Subcutaneous abdominal adipose tissue (tissue), 5 donors: ENCODE measurements around the gene KRT16.
"Not testable (repeated sequence)": the region's sequence is repeated elsewhere in the genome, so short reads cannot be mapped to it uniquely, and the experiment has no call there.

ENCODE experiments used
- H3K27ac ChIP-seq: one replicate; pipeline ENCODE4 v1.7.0; 2013; ENCODE audit warnings: low read depth, mild to moderate bottlenecking, inconsistent platforms, low read length, moderate library complexity
- H3K27me3 ChIP-seq, 5 donors: one replicate each; pipeline ENCODE4 v1.7.0; 2013; ENCODE audit warnings: low read length in 5 of 5, inconsistent platforms in 1 of 5; ENCODE audit not compliant: control insufficient read depth in 5 of 5, insufficient read depth in 4 of 5
- H3K36me3 ChIP-seq, 5 donors: one replicate each; pipeline ENCODE4 v1.7.0; 2013; ENCODE audit warnings: low read length in 5 of 5; ENCODE audit not compliant: control insufficient read depth in 5 of 5, insufficient read depth in 5 of 5
- H3K4me1 ChIP-seq, 5 donors: one replicate each; pipeline ENCODE4 v1.7.0; 2013; ENCODE audit warnings: low read length in 5 of 5, mild to moderate bottlenecking in 3 of 5, moderate library complexity in 1 of 5; ENCODE audit not compliant: control insufficient read depth in 5 of 5, insufficient read depth in 5 of 5
- H3K4me3 ChIP-seq, 5 donors: one replicate each; pipeline ENCODE4 v1.7.0; 2013; ENCODE audit warnings: low read length in 5 of 5, low read depth in 1 of 5
- H3K9ac ChIP-seq, 5 donors: one replicate each; pipeline ENCODE4 v1.7.0; 2013; ENCODE audit warnings: low read length in 5 of 5, mild to moderate bottlenecking in 4 of 5, moderate library complexity in 3 of 5
- H3K9me3 ChIP-seq, 5 donors: one replicate each; pipeline ENCODE4 v1.7.0; 2013; ENCODE audit warnings: low read length in 5 of 5; ENCODE audit not compliant: control insufficient read depth in 5 of 5
- donor health status: healthy.
- donor health status: healthy.
- donor health status: healthy.
- donor health status: healthy.
- donor health status: healthy.

Gene KRT16

DNA sequence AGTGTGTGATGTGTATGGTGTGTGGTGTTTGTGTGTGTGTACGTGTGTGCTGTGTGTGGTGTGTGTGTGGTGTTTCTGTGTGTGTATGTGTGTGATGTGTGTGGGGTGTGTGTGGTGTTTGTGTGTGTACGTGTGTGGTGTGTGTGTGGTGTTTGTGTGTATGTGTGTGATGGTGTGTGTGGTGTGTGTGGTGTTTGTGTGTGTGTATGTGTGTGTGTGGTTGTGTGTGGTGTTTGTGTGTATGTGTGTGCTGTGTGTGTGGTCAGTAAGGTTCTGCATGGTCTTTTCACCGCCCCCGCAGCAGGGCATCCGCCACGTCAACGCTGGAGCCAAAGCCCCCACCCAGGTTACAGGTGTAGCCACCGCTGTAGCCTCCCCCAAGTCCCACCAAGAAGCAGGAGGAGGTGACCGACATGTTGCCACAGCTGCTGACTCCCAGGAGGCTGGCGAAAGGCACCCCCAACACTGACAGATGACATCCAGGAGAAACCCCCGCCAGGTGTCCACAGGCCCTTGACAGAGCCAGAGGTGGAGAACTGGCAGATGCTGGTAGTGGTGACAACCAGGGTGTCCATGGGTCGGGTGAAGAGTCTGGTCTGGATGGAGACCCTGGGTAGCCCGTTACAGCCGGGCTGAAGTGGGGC is 21.1 kb upstream of the KRT16 start:
- Histone ChIP-seq H3K27ac (no peak overlapping the region), H3K4me1 (peaks cover 0 to 12% (median 8%) of the 10 kb centered on the region in 5 donors), H3K9me3 (no peaks in the 10 kb centered on the region), H3K27me3 (no peaks in the 10 kb centered on the region), H3K36me3 (no peaks in the 10 kb centered on the region), H3K9ac (no peak overlapping the region), H3K4me3 (no peak overlapping the region)

DNA sequence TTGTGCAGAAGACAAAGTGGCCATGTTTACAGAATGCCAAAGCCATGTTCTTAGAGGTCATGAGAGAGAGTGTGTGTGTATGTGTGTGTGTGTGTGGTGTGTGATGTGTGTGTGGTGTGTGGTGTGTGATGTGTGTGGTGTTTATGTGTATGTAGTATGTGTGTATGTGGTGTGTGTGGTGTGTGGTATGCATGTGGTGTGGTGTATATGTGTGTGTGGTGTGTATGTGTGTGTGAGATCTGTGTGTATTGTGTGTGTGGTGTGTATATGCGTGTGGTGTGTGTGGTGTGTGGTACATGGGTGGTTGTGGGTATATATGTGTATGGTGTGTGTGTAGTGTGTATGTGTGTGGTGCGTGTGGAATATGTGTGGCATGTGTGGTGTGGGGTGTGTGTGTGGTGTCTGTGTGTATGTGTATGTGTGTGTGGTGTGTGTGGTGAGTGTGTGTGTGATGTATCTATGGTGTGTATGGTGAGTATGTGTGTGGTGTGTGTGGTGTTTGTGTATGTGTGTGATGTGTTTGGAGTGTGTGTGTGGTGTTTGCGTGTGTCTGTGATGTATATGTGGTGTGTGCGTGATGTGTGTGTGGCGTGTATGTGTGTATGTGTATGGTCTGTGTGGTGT is 20.0 kb upstream of the KRT16 start:
- Histone ChIP-seq H3K9me3 (no peaks in the 10 kb centered on the region), H3K27me3 (no peaks in the 10 kb centered on the region), H3K27ac (no peak overlapping the region), H3K4me1 (peaks cover 0 to 12% (median 8%) of the 10 kb centered on the region in 5 donors), H3K36me3 (no peaks in the 10 kb centered on the region), H3K9ac (no peak overlapping the region), H3K4me3 (no peak overlapping the region)

DNA sequence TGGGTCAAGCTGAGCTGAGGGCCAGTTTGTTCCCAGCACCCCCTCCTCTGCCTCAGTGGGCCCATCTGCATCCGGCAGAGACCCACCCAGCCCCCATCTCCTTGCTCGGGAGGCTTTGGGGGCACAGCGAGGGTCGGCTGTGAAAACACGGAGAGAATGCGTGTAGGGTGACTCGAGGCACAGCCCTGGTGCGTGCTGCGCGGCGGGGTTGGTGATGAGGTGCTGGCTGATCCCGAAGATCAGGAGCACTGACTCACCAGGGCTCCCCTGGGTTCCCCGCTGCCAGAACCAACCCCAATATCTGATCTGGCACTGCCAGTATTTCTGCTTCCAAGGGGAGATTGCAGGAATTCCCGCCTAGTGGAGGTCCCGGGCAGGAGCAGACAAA is 19.3 kb upstream of the KRT16 start:
- Histone ChIP-seq H3K9ac (no peak overlapping the region), H3K4me3 (no peak overlapping the region), H3K27me3 (no peaks in the 10 kb centered on the region), H3K36me3 (no peaks in the 10 kb centered on the region), H3K4me1 (peaks cover 0 to 12% (median 8%) of the 10 kb centered on the region in 5 donors), H3K27ac (no peak overlapping the region), H3K9me3 (no peaks in the 10 kb centered on the region)

- no peaks in the 10 kb centered on the region for H3K27me3 ChIP-seq
- H3K4me3 ChIP-seq = no peak overlapping the region
- peaks cover 0 to 12% (median 8%) of the 10 kb centered on the region in 5 donors for H3K4me1 ChIP-seq
- H3K9ac ChIP-seq = no peak overlapping the region
- no peaks in the 10 kb centered on the region for H3K36me3 ChIP-seq
- H3K27ac ChIP-seq = no peak overlapping the region
- no peaks in the 10 kb centered on the region for H3K9me3 ChIP-seq
Measured at GRCh38 chr17:41631025-41631897, 18.7 kb upstream of the KRT16 start.

DNA sequence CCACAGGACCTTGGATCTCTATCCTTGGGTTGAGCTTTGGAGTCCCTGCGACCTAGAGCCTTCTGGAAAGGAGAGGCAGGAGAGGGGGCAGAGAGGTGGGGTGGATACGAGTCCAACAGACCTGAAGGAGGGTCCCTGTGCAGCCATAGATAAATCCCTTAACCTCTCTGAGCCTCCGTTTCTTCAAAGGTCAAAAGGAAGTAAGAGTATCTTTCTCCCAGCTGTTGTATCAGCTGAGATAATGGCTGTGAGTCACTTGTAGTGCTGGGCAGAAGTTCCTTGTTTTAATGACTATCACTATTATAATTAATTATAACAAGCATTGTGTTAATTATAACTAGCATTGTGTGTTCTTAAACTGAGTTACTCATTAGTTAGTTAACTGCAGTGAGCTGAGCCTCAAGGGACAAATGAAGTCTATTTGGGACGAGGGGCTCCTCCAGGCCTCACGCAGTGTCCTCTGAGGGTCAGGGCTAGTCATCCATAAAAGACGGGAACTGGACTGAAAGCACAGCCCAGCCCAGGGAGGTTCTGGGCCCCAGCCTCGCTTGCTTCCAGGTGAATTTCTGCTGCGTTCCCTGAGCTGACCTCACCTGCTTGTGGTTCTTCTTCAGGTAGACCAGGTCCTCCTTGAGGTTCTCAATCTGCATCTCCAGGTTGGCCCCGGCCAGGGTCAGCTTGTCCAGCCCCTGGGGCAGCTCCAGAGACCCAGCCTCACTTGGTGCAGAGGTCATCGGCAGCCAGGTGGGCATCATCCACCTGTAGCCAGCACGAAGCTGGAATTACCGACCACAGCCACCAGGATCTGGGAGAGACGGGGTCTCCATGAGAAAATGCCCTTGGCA is 17.5 kb upstream of the KRT16 start:
- Histone ChIP-seq H3K9ac (no peak overlapping the region), H3K4me3 (no peak overlapping the region), H3K27ac (no peak overlapping the region), H3K27me3 (no peaks in the 10 kb centered on the region), H3K36me3 (no peaks in the 10 kb centered on the region), H3K9me3 (no peaks in the 10 kb centered on the region), H3K4me1 (peaks cover 0 to 5% (median 2%) of the 10 kb centered on the region in 5 donors)

GRCh38 chr17:41629316-41629715 is 16.7 kb upstream of the KRT16 start:
- Histone ChIP-seq H3K27ac (no peak overlapping the region), H3K9ac (no peak overlapping the region), H3K36me3 (no peaks in the 10 kb centered on the region), H3K4me1 (no peaks in the 10 kb centered on the region), H3K4me3 (no peak overlapping the region), H3K27me3 (no peaks in the 10 kb centered on the region), H3K9me3 (no peaks in the 10 kb centered on the region)

- H3K27me3 ChIP-seq, H3K9ac ChIP-seq, H3K9me3 ChIP-seq, H3K36me3 ChIP-seq, H3K4me1 ChIP-seq, H3K4me3 ChIP-seq, H3K27ac ChIP-seq: not testable (repeated sequence)
Measured at GRCh38 chr17:41628621-41629255, 16.2 kb upstream of the KRT16 start.

- H3K27me3 ChIP-seq, H3K36me3 ChIP-seq, H3K9me3 ChIP-seq, H3K4me3 ChIP-seq, H3K27ac ChIP-seq, H3K4me1 ChIP-seq, H3K9ac ChIP-seq: not testable (repeated sequence)
Measured at GRCh38 chr17:41628073-41628370, 15.5 kb upstream of the KRT16 start.

GRCh38 chr17:41627316-41628072 is 14.9 kb upstream of the KRT16 start:
- peaks cover 0 to 3% (median 0%) of the 10 kb centered on the region in 5 donors for H3K27me3 ChIP-seq
- no peak overlapping the region for H3K4me3 ChIP-seq
- no peak overlapping the region for H3K9ac ChIP-seq
- no peaks in the 10 kb centered on the region for H3K9me3 ChIP-seq
- no peaks in the 10 kb centered on the region for H3K4me1 ChIP-seq
- H3K27ac ChIP-seq = no peak overlapping the region
- no peaks in the 10 kb centered on the region for H3K36me3 ChIP-seq
